MM.1S (cell line): Measurements from ENCODE around the gene MIPEP.

Experiments used
- DNase-seq: peaks from one replicate; pipeline ENCODE4 v3.0.0-alpha.2; 2015
- H2AFZ ChIP-seq: fragments of 300-600 bp; sonication (generic); 2 replicates; pipeline ENCODE4 v1.6.0; 2016; ENCODE audit warnings: antibody characterized with exemption, low read length
- H3F3A ChIP-seq: fragments of 300-600 bp; sonication (generic); 2 replicates; pipeline ENCODE4 v1.6.1; 2016; ENCODE audit warnings: mild to moderate bottlenecking, antibody characterized with exemption, low read length, moderate library complexity, mixed read lengths; ENCODE audit not compliant: insufficient read depth
- H3K27ac ChIP-seq: fragments of 300-600 bp; sonication (generic); 2 replicates; pipeline ENCODE4 v1.5.1; 2016; ENCODE audit warnings: mild to moderate bottlenecking, low read length
- H3K27me3 ChIP-seq: fragments of 300-600 bp; sonication (generic); replicated peaks from 2 replicates; pipeline ENCODE4 v1.6.0; 2016; ENCODE audit warnings: low read length; ENCODE audit not compliant: insufficient read depth
- H3K36me3 ChIP-seq: fragments of 300-600 bp; sonication (generic); replicated peaks from 2 replicates; pipeline ENCODE4 v1.6.1; 2016; ENCODE audit warnings: mild to moderate bottlenecking, low read length, mixed read lengths; ENCODE audit not compliant: insufficient read depth
- H3K4me1 ChIP-seq: fragments of 300-600 bp; sonication (generic); 2 replicates; pipeline ENCODE4 v1.6.1; 2016; ENCODE audit warnings: low read length, mixed read lengths
- H3K4me2 ChIP-seq: fragments of 300-600 bp; sonication (generic); 2 replicates; pipeline ENCODE4 v1.6.0; 2016; ENCODE audit warnings: low read depth, low read length
- H3K4me3 ChIP-seq: fragments of 300-600 bp; sonication (generic); 2 replicates; pipeline ENCODE4 v1.5.1; 2016; ENCODE audit warnings: low read length, mixed read lengths
- H3K79me2 ChIP-seq: fragments of 300-600 bp; sonication (generic); 2 replicates; pipeline ENCODE4 v1.6.1; 2016; ENCODE audit warnings: mixed run types, low read length, mixed read lengths
- H3K9ac ChIP-seq: fragments of 300-600 bp; sonication (generic); 2 replicates; pipeline ENCODE4 v1.6.1; 2016; ENCODE audit warnings: low read length, mixed read lengths
- H3K9me2 ChIP-seq: fragments of 300-600 bp; sonication (generic); replicated peaks from 2 replicates; pipeline ENCODE4 v1.6.1; 2016; ENCODE audit warnings: mild to moderate bottlenecking, low read length, mixed read lengths; ENCODE audit not compliant: insufficient read depth
- H3K9me3 ChIP-seq: fragments of 300-600 bp; sonication (generic); replicated peaks from 2 replicates; pipeline ENCODE4 v1.6.1; 2016; ENCODE audit warnings: mild to moderate bottlenecking, low read length, mixed read lengths; ENCODE audit not compliant: insufficient read depth
- H4K20me1 ChIP-seq: fragments of 300-600 bp; sonication (generic); 2 replicates; pipeline ENCODE4 v1.6.1; 2016; ENCODE audit warnings: mild to moderate bottlenecking, low read length, moderate library complexity, mixed read lengths; ENCODE audit not compliant: insufficient read depth
- EZH2 ChIP-seq: fragments of 300-600 bp; sonication (generic); optimal IDR thresholded peaks from 2 replicates; pipeline ENCODE3; 2017; ENCODE audit warnings: low read depth, mild to moderate bottlenecking, antibody characterized with exemption, low read length, mixed read lengths
- EZH2phosphoT487 ChIP-seq: fragments of 300-600 bp; sonication (generic); IDR thresholded peaks from 2 replicates; pipeline ENCODE4 v1.6.1; 2018; ENCODE audit warnings: antibody characterized with exemption, low read length
- TF ChIP-seq, protein P1 (sequence below): fragments of 300-600 bp; sonication (generic); IDR thresholded peaks from 2 replicates; pipeline ENCODE4 v1.5.1; 2016; ENCODE audit warnings: antibody characterized with exemption, low read length, mixed read lengths

MIPEP gene

DNA sequence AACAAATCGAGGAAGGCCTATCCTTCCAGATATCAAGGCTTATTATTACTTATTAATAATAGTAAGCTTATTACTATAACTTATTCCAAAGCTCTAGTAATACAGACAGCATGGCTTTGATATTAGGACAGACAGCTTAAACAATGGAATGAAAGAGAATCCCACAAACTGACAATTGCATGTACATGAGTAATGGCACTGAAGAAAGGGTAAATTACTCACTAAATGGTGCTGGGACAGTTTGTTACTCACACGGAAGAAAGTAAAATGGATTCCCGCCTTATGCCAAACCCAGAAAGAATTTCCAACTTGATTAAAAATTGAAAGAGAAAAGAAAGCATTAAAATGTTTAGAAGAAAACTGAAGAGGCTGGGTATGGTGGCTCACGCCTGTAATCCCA lies 60.3 kb downstream of the MIPEP start:
- Histone ChIP-seq H3F3A (no peaks in the 10 kb centered on the region), H3K4me3 (no peak overlapping the region), H3K79me2 (no peaks in the 10 kb centered on the region), H3K36me3 (no peaks in the 10 kb centered on the region), H3K4me1 (no peaks in the 10 kb centered on the region), H3K9me2 (no peaks in the 10 kb centered on the region), H2AFZ (no peak overlapping the region), H3K4me2 (no peak overlapping the region), H3K9me3 (no peaks in the 10 kb centered on the region), H3K9ac (no peak overlapping the region), H4K20me1 (no peaks in the 10 kb centered on the region), H3K27me3 (no peaks in the 10 kb centered on the region), H3K27ac (no peak overlapping the region)
- TF ChIP-seq, protein P1, sequence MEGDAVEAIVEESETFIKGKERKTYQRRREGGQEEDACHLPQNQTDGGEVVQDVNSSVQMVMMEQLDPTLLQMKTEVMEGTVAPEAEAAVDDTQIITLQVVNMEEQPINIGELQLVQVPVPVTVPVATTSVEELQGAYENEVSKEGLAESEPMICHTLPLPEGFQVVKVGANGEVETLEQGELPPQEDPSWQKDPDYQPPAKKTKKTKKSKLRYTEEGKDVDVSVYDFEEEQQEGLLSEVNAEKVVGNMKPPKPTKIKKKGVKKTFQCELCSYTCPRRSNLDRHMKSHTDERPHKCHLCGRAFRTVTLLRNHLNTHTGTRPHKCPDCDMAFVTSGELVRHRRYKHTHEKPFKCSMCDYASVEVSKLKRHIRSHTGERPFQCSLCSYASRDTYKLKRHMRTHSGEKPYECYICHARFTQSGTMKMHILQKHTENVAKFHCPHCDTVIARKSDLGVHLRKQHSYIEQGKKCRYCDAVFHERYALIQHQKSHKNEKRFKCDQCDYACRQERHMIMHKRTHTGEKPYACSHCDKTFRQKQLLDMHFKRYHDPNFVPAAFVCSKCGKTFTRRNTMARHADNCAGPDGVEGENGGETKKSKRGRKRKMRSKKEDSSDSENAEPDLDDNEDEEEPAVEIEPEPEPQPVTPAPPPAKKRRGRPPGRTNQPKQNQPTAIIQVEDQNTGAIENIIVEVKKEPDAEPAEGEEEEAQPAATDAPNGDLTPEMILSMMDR: no peak
- TF ChIP-seq EZH2phosphoT487: no peak
- no peak for TF ChIP-seq EZH2
- DNase-seq: no peak

DNA sequence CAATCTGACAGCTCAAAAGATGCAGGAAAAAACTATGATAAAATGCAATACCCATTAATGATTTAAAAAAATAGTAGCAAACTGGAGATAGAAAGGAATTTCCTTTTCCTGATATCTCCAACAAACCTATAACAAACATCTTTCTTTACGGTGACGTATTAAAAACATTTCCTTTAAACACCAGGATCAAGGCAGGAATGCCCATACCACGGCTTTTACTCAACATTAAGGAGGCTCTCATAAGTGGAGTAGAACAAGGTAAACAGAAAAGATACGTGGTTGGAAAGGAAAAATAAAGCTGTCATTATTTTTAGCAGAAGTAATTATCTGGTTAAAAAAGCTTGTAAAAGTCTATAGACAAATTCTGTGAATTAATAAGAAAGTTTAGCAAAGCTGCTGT lies 61.1 kb downstream of the MIPEP start:
- TF ChIP-seq, protein P1: no peak
- TF ChIP-seq EZH2 (no peak), EZH2phosphoT487 (no peak)
- no peaks in the 10 kb centered on the region for H3K9me3 ChIP-seq
- no peak overlapping the region for H2AFZ ChIP-seq
- no peaks in the 10 kb centered on the region for H3K79me2 ChIP-seq
- no peak overlapping the region for H3K4me2 ChIP-seq
- no peaks in the 10 kb centered on the region for H3K9me2 ChIP-seq
- H3K36me3 ChIP-seq: no peaks in the 10 kb centered on the region
- no peak for DNase-seq
- H3K27ac ChIP-seq: no peak overlapping the region
- H4K20me1 ChIP-seq: no peaks in the 10 kb centered on the region
- H3K9ac ChIP-seq: no peak overlapping the region
- H3K4me1 ChIP-seq: no peaks in the 10 kb centered on the region
- H3F3A ChIP-seq: no peaks in the 10 kb centered on the region
- H3K27me3 ChIP-seq: no peaks in the 10 kb centered on the region
- H3K4me3 ChIP-seq: no peak overlapping the region

DNA sequence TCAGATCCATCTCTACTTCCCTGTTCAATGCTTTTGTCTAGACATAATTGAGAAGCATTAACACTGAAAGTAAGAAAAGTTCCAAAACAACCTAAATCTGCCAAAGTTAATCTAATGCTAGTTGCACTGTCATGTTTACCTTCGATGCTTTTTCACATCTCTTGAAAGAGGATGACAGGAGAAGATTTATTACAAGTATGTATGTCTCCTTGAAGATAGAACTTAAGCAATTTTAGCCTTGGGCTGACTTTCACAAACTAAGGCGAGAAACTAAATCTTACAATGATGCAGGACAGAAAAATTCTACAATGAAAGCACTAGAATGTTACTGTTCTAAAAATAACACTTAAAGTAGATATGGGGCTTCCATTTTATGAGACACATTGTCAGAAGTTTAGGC lies 64.0 kb downstream of the MIPEP start:
- Histone ChIP-seq H3K36me3 (no peaks in the 10 kb centered on the region), H3K9me3 (no peaks in the 10 kb centered on the region), H3K9me2 (no peaks in the 10 kb centered on the region), H3K27ac (no peak overlapping the region), H3K79me2 (no peaks in the 10 kb centered on the region), H3K27me3 (no peaks in the 10 kb centered on the region), H3K9ac (no peak overlapping the region), H3F3A (no peaks in the 10 kb centered on the region), H3K4me2 (no peak overlapping the region), H3K4me1 (no peaks in the 10 kb centered on the region), H3K4me3 (no peak overlapping the region), H2AFZ (no peak overlapping the region), H4K20me1 (no peaks in the 10 kb centered on the region)
- TF ChIP-seq EZH2 (no peak), EZH2phosphoT487 (no peak)
- TF ChIP-seq, protein P1: no peak
- DNase-seq: no peak

DNA sequence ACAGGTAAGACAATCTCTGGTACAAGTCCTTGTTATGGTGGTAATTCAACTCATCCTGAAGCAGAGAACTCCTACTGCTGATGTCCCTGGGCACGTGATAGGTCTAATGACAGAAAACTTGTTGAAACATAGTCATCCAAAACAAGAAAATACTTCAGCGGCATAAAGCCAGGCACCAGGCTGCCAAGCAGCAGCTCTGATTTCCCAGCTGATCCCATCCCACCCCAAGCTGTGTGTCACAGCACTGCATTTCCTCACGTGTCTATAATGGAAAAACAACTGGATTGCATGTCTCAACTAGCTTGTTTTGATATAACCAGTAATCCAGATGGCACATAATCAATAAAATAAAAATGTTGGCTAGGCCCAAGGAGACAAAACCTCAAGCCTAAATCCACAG lies 64.8 kb downstream of the MIPEP start:
- no peak for DNase-seq
- Histone ChIP-seq H4K20me1 (no peaks in the 10 kb centered on the region), H3K36me3 (no peaks in the 10 kb centered on the region), H3K27me3 (no peaks in the 10 kb centered on the region), H2AFZ (no peak overlapping the region), H3F3A (no peaks in the 10 kb centered on the region), H3K4me3 (no peak overlapping the region), H3K4me1 (no peaks in the 10 kb centered on the region), H3K79me2 (no peaks in the 10 kb centered on the region), H3K9ac (no peak overlapping the region), H3K9me3 (no peaks in the 10 kb centered on the region), H3K9me2 (no peaks in the 10 kb centered on the region), H3K4me2 (no peak overlapping the region), H3K27ac (no peak overlapping the region)
- TF ChIP-seq, protein P1: no peak
- TF ChIP-seq EZH2phosphoT487 (no peak), EZH2 (no peak)
